HPDE6-E6E7 (cell line): ENCODE data around the gene NOX4.

ENCODE experiments used
- DNase-seq: peaks from one replicate; pipeline ENCODE4 v3.0.0; 2011; ENCODE audit warnings: missing footprints; ENCODE audit errors: extremely low spot score

The NOX4 gene

DNA sequence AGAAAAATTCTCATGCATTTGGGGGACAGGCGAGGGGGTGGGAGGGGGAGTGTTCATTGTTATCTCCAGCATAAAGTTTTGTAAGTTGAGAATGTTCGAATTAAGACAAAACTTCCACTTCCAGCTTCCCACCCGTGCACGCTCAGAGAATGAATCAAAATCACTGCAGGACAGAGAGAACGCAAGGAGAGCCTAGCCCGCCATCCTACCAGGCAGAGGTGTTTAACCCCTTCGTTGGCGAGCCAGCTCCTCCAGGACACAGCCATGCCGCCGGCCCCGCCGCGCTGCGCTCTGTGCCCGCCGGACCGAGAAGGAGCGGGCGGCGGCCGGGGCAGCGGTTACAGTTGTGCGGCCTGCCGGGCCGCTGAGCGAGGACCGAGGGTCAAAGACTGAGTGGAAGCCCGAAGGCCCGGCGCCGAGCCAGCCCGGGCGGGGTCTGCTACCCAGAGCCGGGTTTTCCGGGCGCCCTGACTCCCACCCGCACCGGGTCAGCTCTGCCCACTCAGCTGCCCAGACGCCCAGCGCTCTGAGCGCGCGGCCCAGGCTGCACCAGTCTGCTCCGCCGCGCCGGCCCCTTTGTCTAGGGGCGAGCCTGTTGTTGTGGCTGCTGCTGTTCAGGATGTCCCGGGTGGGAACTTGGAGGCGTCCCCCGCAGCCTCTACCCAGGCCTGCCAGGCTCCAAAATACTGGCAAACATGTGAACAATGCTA lies at the start of gene NOX4:
TSS of gene NOX4 (minus strand) at position 395 of the 710 bp plus-strand sequence. CDS start at position 266, 129 bp downstream.
- DNase-seq = no peak

DNA sequence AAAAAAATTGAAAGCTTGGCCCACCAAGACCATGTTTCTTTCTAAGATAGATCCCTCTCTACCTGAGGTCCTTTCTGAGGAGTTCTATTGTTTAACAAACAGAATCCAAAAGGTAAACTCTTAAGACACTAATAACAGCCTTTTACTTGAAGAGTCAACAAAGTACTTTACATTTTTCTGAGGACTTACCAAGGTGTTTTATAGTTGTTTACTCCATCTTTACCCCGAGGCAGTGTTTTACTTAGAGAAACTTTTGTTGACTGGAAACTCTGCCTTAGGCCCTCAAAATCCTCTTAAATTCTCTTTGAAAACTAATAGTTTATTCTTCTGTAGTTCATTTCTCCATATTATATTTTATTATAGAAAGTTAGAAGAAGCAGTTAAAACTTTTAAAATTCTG lies 49.7 kb upstream of the NOX4 start:
- no peak for DNase-seq

DNA sequence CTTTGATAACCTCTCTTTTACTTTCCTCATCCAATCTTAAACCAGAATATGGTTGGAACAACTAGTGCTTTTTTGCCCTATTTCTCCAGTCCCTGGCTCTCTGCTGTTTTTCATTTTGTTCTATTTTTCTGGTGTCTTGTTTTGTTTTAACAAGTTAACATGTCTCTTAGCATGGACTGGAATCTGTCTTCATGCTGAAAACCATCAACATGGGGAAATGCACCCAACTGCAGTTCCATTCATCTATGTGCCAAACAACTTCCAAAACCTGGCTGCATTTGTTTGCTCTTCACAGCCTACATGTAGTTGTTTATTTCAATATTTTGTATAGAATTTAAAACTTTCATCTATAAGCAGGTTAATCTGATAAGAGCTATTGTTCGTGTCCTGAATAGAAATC lies 46.8 kb upstream of the NOX4 start:
- DNase-seq = no peak

DNA sequence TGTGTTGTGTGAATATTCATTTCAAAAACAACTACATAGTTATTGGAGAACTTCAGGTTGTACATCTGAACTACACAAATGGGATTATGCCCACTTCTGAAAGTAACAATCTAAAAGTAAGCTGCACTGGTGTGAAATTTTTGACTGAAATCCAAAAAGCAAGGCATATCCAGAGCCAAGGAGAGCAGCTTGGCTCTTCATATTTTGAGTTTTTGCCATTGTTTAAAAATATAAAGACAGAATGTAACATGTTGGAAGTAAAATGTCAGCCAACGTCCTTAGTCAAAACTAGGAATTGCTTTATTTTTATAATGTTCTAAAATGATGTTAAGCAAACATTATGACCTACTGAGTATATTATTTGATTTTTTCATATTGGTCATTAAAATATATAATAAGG lies 45.8 kb upstream of the NOX4 start:
- DNase-seq = no peak

- no peak for DNase-seq
These were observed 44.0 kb upstream of the NOX4 start for GRCh38 chr11:89535221-89535620.

DNA sequence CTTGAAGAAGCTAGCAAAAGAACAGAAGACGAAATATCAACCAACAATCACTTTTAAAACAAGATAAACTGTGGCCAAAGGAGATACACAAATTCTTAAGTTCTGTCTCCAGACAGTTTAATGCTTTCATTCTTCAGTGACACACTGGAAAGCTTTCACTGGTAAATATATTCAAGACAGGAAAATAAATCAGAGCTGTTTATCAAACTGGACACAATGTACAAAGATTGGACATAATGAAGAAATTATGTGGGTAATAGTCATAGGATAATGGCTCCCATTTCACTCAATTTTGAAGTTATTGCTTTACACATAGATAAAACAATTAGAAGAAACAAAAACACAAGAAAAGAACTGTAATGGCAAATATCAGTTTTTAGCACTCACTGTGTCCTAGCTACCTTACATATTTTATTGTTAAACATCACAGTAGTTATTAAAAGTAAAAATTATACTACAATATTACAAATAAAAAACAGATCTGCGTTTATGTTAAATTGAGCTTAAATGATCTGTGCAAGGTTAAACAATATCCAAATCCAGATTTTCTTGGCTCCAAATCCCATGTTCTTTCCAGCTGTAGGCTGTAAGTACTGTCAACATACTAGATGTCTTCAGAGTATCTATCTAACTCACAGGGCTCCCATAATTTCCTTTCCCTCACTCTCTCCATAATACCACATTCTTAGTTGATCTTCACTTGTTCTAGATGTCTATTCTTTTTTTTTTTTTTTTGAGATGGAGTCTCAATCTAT lies 38.6 kb upstream of the NOX4 start:
- DNase-seq = no peak

DNA sequence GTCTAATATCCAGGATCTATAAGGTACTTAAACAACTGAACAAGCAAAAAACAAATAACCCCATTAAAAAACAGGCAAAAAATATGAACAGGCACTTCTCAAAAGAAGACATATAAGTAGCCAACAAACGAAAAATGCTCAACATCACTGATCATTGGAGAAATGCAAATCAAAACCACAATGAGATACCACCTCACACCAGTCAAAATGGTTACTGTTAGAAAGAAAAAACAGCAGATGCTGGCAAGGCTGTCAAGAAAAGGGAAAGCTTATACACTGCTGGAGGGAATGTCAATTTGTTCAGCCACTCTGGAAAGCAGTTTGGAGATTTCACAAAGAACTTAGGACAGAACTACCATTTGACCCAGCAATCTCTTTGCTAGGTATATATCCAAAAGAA lies 30.6 kb upstream of the NOX4 start:
- no peak for DNase-seq

- DNase-seq = no peak
These were observed 30.1 kb upstream of the NOX4 start for GRCh38 chr11:89521294-89521693.

DNA sequence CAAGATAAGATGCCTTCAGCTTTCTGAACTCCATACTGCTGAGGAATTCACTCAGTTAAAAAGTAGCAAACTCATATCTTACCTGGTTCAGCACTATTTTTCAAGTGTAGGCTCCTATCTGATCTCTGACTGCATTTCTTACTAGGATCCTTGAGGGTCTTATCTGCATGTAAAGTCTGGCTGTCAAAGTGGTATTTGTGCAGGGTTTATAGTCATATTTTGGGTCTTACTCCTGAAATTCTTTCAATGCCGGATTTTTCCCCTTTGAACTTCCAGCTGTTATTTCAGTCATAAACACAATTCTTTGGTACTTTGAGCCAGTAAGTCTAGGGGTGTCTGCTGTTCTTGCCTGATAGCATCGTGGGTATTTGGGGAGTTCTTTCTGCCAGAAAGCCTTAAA lies 25.3 kb upstream of the NOX4 start:
- no peak for DNase-seq

- DNase-seq = no peak
These were observed 17.4 kb upstream of the NOX4 start for GRCh38 chr11:89508544-89508943.

DNA sequence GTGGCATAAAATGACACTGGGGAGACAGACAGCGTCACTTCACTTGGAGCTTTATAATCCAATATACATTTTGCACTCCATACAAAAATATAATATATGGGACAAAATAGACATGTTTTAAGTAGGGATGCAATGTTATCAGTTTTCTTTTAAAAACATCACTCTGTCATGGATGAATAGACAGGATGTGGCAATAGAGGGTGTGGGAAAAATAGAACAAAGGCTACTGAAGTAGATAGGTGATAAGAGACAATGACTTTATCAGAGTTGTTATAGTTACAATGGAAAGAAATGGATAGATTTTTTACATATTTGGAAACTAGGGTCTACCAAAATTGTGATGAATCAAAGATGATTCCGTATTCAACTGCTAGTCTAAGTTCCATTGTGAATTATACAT lies 13.1 kb upstream of the NOX4 start:
- DNase-seq = no peak

GRCh38 chr11:89503422-89503821 lies 12.2 kb upstream of the NOX4 start:
- DNase-seq = no peak

- no peak for DNase-seq
These were observed 11.1 kb upstream of the NOX4 start for GRCh38 chr11:89502301-89502700.

- DNase-seq = no peak
These were observed 9.2 kb upstream of the NOX4 start for GRCh38 chr11:89500336-89500735.

DNA sequence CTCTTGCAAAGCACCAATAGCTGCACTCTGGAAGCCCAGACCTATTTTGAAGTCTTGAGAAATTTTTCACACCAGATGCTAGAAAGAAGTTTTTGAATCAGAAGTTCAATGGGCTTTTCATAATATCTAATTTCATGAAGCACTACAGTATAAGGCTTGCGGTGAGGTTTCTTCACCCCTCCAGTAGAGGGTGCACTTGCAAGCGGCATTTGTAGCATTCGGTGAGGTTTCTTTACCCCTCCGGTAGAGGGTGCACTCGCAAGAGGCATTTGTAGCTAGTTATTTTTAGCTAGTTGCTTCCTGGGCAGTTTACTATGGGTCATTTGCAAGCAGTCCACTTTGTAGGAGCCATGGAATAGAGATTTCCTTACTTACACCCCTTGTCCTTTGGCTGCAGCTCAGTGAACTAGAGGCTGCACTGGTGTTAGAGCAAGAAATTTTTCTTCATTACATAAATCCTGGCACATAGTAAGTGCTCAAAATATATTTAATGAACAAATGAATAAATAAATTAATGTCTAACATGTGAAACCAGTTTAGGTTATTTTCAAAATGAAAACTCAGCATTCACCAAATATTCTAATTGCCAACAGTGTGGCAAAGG lies 7.8 kb upstream of the NOX4 start:
- no peak for DNase-seq

DNA sequence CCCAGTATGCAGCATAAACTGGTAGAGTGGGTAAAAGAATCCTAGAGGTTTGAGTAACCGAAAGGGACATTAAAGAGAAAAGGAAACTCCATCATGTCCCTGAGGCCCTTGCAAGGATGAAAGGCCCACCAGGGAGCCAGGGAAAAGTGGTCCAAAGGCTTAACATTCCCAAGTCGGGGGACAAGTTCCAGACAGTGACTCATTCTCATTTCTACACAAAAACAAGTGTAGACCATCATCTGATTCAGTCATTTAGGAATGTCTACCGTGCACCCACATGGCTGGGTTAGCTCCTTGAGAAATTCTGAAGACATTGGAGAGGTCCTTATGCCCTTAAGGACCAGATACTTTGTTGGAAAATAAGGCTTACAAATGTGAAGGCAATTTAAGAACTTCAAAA lies 4.8 kb upstream of the NOX4 start:
- DNase-seq = peak; percentile 4

- DNase-seq = no peak
These were observed 2.3 kb upstream of the NOX4 start for GRCh38 chr11:89493431-89493830.

DNA sequence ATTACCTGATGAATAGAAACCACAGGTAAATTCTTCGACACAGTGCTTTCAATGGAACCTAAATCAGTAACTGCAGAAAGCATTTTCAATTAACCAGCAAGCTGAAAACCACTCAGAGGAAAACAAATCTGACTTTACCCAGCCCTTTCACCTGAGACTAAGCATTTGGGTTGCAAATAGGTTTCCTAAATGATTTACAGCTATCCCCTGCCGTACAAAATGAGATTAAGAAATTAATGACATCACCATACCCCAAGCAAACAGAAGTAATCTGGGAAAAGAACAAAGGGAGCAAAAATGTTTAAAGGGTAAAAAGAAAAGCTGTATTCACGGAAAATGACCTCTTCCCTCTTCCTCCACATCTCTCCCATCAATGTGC lies 584 bp downstream of the NOX4 start:
- DNase-seq = no peak

DNA sequence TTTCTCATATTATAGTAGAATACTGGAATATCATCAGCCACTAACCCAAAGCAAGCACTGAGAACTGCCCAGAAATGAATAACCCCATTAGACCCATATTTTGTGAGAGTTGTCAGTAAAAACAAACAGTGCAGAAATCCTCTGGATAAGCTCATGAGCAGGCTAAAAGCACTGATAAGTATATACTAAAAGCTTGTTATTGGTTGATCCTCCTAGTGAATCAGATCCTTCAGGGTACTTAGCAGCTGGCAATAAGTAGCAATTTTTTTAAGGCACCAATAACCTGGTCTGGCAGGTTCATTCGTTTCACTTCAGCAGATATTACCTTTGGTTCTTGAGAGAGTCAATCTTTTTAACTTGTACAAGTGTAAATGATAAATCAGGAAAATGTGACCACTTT lies 1.2 kb downstream of the NOX4 start:
- no peak for DNase-seq

- DNase-seq = no peak
These were observed 4.2 kb downstream of the NOX4 start for GRCh38 chr11:89487016-89487415.

- no peak for DNase-seq
These were observed 6.3 kb downstream of the NOX4 start for GRCh38 chr11:89484896-89485295.

- no peak for DNase-seq
These were observed 14.0 kb downstream of the NOX4 start for GRCh38 chr11:89477175-89477574.

GRCh38 chr11:89463266-89463780 lies 27.9 kb downstream of the NOX4 start:
- no peak for DNase-seq
